Mesothelial cell of epicardium (in vitro differentiated cells): Measurements from ENCODE around the gene TCERG1L. TPM values are rescaled to one million over a fixed set of nuclear protein-coding genes. Genes with fewer than 3 reads are reported as not detected.
"Not testable (repeated sequence)": the region's sequence is repeated elsewhere in the genome, so short reads cannot be mapped to it uniquely, and the experiment has no call there.

Experiments
- DNase-seq, 2 experiments: peaks; one replicate each; pipeline ENCODE4 v3.0.0; 2021; ENCODE audit warnings: low spot score in 2 of 2; ENCODE audit not compliant: unreplicated experiment in 2 of 2
- H3K27ac Mint-ChIP-seq: 2 replicates; pipeline ENCODE4 v1.8.0; 2021; ENCODE audit warnings: mixed read lengths
- H3K27me3 Mint-ChIP-seq: 2 replicates; pipeline ENCODE4 v1.8.0; 2021; ENCODE audit warnings: low read depth, mixed read lengths
- H3K36me3 Mint-ChIP-seq: 2 replicates; pipeline ENCODE4 v1.8.0; 2021; ENCODE audit warnings: mixed read lengths
- H3K4me1 Mint-ChIP-seq: 2 replicates; pipeline ENCODE4 v1.8.0; 2021; ENCODE audit warnings: mixed read lengths
- H3K4me3 Mint-ChIP-seq: 2 replicates; pipeline ENCODE4 v1.8.0; 2021; ENCODE audit warnings: mild to moderate bottlenecking, moderate library complexity, mixed read lengths
- H3K9me3 Mint-ChIP-seq: 2 replicates; pipeline ENCODE4 v1.8.0; 2021; ENCODE audit warnings: mixed read lengths
- CTCF ChIP-seq: fragments of 200-600 bp; sonication (generic); IDR thresholded peaks from one replicate; pipeline ENCODE4 v1.5.0; 2021; ENCODE audit warnings: antibody characterized with exemption; ENCODE audit not compliant: unreplicated experiment
- total RNA-seq: library from RNA; stranded (reverse); gene quantifications from 3 replicates; pipeline ENCODE4 v1.2.1, GENCODE V29; 2021

The TCERG1L gene
- total RNA-seq, 1 donor from 2014 or later: 0.63 TPM

GRCh38 chr10:131237991-131238651, 73.4 kb downstream of the TCERG1L start:
- no peak for TF ChIP-seq CTCF
- H3K4me3 Mint-ChIP-seq: no peak overlapping the region
- peaks cover 12% of the 10 kb centered on the region for H3K4me1 Mint-ChIP-seq
- no peaks in the 10 kb centered on the region for H3K36me3 Mint-ChIP-seq
- peaks cover 33% of the 10 kb centered on the region for H3K27me3 Mint-ChIP-seq
- H3K27ac Mint-ChIP-seq: no peak overlapping the region
- H3K9me3 Mint-ChIP-seq: peaks cover 4% of the 10 kb centered on the region
- DNase-seq: no peak

- H3K9me3 Mint-ChIP-seq, DNase-seq, H3K4me1 Mint-ChIP-seq, H3K4me3 Mint-ChIP-seq, H3K27ac Mint-ChIP-seq, H3K36me3 Mint-ChIP-seq: not testable (repeated sequence)
- H3K27me3 Mint-ChIP-seq: peaks cover 19% of the 10 kb centered on the region
Observed at GRCh38 chr10:131234606-131235005, 76.9 kb downstream of the TCERG1L start.

GRCh38 chr10:131233611-131234258, 77.8 kb downstream of the TCERG1L start:
- no peak for TF ChIP-seq CTCF
- Mint-ChIP-seq H3K4me1 (no peaks in the 10 kb centered on the region), H3K9me3 (peaks cover 8% of the 10 kb centered on the region), H3K27me3 (peaks cover 13% of the 10 kb centered on the region), H3K4me3 (no peak overlapping the region), H3K36me3 (no peaks in the 10 kb centered on the region), H3K27ac (no peak overlapping the region)
- DNase-seq: no peak

GRCh38 chr10:131231965-131232541, 79.5 kb downstream of the TCERG1L start:
- H3K27ac Mint-ChIP-seq: no peak overlapping the region
- peaks cover 8% of the 10 kb centered on the region for H3K9me3 Mint-ChIP-seq
- peaks cover 6% of the 10 kb centered on the region for H3K27me3 Mint-ChIP-seq
- no peak for DNase-seq
- H3K4me1 Mint-ChIP-seq: no peaks in the 10 kb centered on the region
- no peak for TF ChIP-seq CTCF
- H3K36me3 Mint-ChIP-seq: no peaks in the 10 kb centered on the region
- no peak overlapping the region for H3K4me3 Mint-ChIP-seq

- Mint-ChIP-seq H3K27ac (no peak overlapping the region), H3K9me3 (peaks cover 8% of the 10 kb centered on the region), H3K4me3 (no peak overlapping the region), H3K27me3 (peaks cover under 1% of the 10 kb centered on the region), H3K4me1 (no peaks in the 10 kb centered on the region), H3K36me3 (no peaks in the 10 kb centered on the region)
- no peak for DNase-seq
- no peak for TF ChIP-seq CTCF
Observed at GRCh38 chr10:131231323-131231964, 80.1 kb downstream of the TCERG1L start.
